Measurements from ENCODE around the gene ZNF860. TPM values are rescaled to one million over a fixed set of nuclear protein-coding genes. Genes with fewer than 3 reads are reported as not detected.

Gene ZNF860
- total RNA-seq, result 2.2 TPM

DNA sequence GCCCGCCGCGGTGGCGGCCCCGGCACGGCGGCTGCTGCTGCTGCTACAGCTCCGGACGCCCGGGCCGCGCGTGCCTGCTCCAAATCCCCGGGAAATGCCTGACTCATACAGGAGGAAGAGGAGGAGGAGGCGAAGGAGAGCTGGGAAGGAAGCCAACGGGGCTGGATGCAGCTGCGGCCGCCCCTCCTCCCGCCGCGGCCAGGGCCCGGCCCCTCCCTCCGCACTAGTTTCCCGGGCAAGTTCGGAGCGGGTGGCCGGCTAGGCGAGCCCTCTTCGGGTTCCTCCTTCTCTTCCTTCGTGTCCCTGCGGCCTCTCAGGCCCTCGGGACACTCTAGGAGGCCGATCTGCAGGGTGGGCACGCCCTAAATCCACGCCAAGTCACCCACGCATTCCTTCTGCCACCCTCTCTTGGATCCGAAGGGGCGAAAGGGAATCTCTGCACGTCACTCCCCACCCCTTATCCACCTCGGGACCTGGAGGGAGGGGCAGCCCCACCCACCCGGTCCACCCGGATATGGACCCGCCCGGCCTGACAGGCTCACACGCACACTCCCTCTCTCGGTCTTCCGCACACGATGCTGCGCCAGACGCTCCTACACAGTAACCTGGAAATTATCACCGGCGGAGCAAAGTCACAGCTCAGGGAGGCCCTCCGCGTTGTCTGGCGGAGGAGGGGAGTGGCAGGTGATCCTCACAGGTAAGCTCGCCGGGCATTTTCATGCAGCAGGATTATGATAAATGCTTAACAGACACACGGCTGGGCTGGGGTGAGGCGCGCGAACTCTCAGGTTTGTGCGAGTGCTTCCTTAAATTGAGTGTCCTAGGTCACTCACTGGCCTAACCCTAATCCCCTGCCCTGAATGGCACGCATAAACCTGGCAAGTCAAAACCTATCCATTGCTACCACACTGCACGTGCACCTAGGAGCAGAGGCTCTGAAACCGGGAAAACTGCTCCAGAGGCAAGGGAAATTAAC lies at the start of gene ZNF860, which contains the start of gene OSBPL10:
Gene ZNF860, plus strand, starts transcription at position 545 of the 976 bp plus-strand sequence. CDS start 7,330 bp downstream, outside the sequence.
Gene OSBPL10, minus strand, starts transcription at position 57 of the 976 bp plus-strand sequence. CDS start 83 bp downstream, outside the sequence.

Small RNAs within 50 kb of the gene (small RNA-seq; reads per million reads assigned to genes)
- not detected for gene RF00402 (ENCODE audit: low replicate concordance)

Other genes starting within 250 kb of the ZNF860 start
- gene OSBPL10, start 488 bp upstream of the ZNF860 start, total RNA-seq, result 36.4 TPM
- 43.2 TPM for gene GPD1L, start 124.9 kb downstream of the ZNF860 start, total RNA-seq

Measured in metanephros (tissue), 2 donors.